Retinal pigment epithelial cell (primary cell): ENCODE data around the gene FBXW12.

Experiments used
- DNase-seq: peaks from one replicate; pipeline ENCODE4 v3.0.0-alpha.2; 2010; ENCODE audit warnings: low read depth
- H3K4me3 ChIP-seq: 2 replicates; pipeline ENCODE4 v1.5.1; 2011; ENCODE audit warnings: mild to moderate bottlenecking, low read length, control low read depth, moderate library complexity
- TF ChIP-seq, protein P1 (sequence below): conservative IDR thresholded peaks from 2 replicates; pipeline ENCODE4 v1.5.1; 2011; ENCODE audit warnings: low read depth, low read length, control low read depth, inconsistent platforms

Gene FBXW12

DNA sequence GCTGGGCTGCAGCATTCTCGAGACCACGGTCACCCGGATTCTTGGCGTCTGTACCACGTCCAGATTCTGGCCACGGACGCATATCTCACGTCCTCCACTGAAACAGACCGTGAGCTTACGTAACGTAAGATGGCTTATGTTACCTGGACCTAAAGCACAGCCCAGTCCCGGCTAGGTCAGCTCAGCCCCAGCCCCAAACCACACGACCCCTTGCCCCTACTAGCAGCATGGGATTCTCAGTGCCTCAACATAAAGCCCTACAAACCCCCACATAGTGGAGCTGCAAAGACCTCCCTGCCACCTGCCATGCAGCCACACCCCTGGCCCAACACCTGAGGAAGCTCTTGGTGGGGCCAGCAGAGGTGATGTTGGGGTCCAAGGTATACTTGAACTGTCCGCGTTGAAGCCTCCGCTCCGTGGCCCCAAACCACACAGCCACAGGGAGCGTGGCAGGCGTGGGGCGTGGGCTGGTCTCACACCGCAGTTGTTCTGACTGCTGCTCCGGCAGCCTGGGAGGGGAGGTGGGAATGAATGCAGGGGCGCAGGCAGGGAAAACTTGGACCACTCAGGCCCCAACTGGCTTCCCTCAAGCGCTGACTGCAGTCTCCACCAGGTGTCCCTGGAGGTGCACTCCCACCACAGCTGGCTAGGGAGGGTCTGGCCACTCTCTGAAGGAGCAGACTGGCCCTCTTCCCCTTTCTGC lies 43.4 kb downstream of the FBXW12 start:
- no peak for DNase-seq
- no peak overlapping the region for H3K4me3 ChIP-seq
- TF ChIP-seq, protein P1, sequence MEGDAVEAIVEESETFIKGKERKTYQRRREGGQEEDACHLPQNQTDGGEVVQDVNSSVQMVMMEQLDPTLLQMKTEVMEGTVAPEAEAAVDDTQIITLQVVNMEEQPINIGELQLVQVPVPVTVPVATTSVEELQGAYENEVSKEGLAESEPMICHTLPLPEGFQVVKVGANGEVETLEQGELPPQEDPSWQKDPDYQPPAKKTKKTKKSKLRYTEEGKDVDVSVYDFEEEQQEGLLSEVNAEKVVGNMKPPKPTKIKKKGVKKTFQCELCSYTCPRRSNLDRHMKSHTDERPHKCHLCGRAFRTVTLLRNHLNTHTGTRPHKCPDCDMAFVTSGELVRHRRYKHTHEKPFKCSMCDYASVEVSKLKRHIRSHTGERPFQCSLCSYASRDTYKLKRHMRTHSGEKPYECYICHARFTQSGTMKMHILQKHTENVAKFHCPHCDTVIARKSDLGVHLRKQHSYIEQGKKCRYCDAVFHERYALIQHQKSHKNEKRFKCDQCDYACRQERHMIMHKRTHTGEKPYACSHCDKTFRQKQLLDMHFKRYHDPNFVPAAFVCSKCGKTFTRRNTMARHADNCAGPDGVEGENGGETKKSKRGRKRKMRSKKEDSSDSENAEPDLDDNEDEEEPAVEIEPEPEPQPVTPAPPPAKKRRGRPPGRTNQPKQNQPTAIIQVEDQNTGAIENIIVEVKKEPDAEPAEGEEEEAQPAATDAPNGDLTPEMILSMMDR = peak; percentile 29

DNA sequence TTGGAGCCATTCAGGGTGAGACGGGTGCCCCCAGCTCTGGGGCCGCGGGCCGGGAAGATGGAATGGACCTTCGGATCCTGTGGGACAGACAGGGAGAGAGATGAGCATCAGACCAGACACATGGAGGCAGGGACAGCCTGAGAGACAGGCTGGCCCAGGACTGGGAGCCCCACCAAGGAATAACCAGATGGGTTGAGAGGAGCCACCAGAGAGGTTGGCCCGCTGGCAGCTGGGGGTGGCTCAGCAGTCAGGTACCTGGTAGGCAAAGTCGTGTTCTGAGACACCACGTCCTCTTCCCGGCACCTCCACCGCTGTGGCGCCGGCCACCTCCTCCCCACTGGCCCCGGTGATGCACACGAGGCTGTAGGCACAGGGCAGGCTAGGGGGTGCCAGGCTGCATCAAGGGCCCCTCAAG lies 44.1 kb downstream of the FBXW12 start:
- DNase-seq = no peak

DNA sequence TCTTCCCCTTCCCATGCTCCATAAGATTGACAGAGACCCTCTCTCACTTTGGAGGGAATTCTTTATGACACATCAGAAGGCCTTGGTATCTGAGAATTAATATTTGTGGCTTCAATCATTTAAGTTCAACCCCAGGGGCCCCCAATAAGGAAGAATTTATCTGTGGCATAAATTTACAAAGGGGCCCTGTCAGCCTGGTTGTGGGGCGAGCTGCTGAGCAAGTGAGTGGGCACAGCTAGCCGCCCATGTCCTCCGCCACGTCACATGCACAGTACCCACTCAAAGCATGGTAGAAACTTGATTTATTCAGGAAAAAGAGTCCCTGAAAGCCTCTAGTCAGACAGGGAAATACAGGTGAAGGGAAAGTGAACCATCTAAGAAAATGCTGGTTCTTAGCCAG lies 44.5 kb downstream of the FBXW12 start:
- no peak for DNase-seq
- H3K4me3 ChIP-seq = no peak overlapping the region
- TF ChIP-seq, protein P1 = no peak

More for the DNA sequence above, 44.1 kb downstream of the FBXW12 start:
- H3K4me3 ChIP-seq = no peak overlapping the region
- TF ChIP-seq, protein P1 = no peak

DNA sequence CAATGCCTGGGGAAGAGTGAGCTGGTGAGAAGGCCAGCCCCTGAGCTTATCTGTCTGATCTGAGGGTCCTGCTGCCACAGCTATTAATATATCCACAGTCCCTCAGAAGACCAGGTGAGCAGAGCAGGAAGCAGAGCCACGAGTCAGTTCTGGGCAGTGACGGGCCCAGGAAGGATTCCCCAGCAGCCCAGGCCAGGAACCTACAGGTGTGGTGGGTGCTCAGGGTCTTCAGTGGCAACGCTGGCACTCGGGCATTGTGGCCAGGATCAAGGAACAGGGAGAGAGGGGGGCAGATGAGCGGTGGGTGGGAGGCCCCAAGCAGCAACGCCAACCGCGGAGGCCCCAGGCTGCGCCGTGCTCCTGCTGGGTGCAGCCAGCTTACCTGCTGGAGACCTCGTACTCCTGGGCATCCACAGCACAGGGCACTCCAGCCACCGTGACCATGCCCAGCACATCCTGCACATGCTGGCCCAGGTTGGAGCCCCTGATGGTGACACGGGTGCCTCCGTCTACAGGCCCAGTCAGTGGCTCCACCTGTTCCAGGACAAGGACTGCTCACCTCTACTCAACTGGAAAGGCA lies 45.6 kb downstream of the FBXW12 start:
- no peak for DNase-seq
- TF ChIP-seq, protein P1 = no peak
- no peak overlapping the region for H3K4me3 ChIP-seq

DNA sequence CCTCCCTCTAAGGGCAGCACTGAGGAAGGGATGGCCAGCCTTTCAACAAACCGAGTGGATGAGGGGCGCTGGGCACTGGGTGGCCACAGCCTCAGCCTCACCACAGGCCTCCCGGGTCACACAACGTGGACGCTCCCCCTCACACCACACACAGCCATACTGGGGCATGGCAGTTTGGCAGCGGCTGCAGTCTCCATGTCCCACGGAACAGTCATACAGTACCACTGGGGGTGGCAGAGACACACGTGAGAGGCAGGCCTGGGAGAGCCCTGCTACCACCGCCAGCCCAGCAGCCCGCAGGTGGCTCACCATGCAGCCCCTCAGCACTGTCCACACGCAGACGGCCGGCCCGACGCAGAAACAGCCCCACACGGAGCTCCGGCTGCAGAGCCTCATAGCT lies 46.1 kb downstream of the FBXW12 start:
- no peak for DNase-seq
- TF ChIP-seq, protein P1 = no peak
- H3K4me3 ChIP-seq = no peak overlapping the region

DNA sequence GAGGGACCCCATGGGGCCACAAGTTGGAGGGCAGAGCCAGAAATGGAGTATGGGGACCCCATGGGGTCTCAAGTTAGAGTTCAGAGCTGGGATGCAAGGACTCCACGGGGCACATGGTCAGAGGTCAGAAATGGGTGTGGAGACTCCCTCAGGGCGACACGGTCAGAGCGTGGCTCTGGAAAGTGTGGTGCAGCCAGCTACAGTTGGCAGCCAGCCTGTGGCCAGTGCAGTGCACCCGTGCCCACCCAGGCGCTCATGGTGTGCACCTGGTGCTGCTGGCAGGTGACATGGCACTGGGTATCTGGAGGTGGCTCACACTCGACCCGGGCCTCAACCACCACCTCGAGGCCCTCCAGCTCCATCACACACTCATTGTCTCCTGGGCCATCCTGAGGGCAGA lies 46.6 kb downstream of the FBXW12 start:
- DNase-seq = no peak
- H3K4me3 ChIP-seq = no peak overlapping the region
- TF ChIP-seq, protein P1 = no peak

DNA sequence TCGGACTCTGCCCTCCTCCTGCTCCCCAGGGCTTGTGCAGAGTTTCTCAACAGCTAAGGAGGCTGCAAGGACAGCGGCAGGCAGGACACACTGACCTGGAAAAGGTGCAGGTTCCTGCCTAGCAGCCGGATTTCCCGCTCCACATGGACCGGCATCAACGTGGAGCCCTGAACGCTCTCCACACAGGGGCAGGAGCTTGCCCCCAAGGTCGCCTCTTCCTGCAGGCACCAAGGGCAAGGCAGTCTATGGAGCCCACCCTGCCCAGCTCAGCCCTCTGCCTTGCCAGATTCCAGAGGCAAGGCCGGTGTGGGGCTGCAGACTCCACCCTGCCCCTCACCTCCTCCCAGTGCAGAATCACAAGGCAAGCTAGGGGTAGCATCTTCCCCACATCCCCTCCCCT lies 47.1 kb downstream of the FBXW12 start:
- DNase-seq = no peak
- no peak overlapping the region for H3K4me3 ChIP-seq
- TF ChIP-seq, protein P1 = no peak
